ENCODE measurements around the gene OLIG1.

DNA sequence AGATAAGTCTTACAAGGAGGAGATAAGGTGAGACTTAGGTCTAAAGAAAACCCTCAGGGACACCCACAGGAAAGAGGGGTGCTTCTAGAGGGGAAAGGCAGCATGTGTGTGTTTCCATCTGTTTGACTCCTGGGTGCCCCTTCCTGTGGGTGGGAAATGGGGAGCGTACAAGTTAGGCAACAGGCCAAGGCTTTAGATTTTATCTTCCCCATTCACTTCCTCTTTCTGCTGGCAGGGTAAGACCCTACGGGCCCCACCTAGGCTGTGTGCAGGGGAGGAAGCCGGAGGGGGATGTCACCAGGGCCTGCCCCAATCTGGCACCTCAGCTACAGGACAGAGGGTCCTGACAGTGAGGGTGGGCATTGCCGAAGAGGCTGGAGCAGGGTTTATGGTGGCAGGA lies 2.5 kb upstream of the OLIG1 start:
- TF ChIP-seq, protein P1, sequence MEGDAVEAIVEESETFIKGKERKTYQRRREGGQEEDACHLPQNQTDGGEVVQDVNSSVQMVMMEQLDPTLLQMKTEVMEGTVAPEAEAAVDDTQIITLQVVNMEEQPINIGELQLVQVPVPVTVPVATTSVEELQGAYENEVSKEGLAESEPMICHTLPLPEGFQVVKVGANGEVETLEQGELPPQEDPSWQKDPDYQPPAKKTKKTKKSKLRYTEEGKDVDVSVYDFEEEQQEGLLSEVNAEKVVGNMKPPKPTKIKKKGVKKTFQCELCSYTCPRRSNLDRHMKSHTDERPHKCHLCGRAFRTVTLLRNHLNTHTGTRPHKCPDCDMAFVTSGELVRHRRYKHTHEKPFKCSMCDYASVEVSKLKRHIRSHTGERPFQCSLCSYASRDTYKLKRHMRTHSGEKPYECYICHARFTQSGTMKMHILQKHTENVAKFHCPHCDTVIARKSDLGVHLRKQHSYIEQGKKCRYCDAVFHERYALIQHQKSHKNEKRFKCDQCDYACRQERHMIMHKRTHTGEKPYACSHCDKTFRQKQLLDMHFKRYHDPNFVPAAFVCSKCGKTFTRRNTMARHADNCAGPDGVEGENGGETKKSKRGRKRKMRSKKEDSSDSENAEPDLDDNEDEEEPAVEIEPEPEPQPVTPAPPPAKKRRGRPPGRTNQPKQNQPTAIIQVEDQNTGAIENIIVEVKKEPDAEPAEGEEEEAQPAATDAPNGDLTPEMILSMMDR (IDR thresholded peaks at IDR 0.05): no peak
- TF ChIP-seq EZH2 (IDR thresholded peaks at IDR 0.05; ENCODE audit: borderline replicate concordance, insufficient read depth, low read depth, low read length, poor library complexity, severe bottlenecking): no peak

Measured in B cell (primary cell).